Panc1 (cell line): ENCODE data around the gene APMAP. TPM values are rescaled to one million over a fixed set of nuclear protein-coding genes. Genes with fewer than 3 reads are reported as not detected.
"Not testable (repeated sequence)": the region's sequence is repeated elsewhere in the genome, so short reads cannot be mapped to it uniquely, and the experiment has no call there.

Experiments used
- ATAC-seq: fragments of 200-7000 bp; cut with Tn5 transposase; 2 replicates; pipeline ENCODE4 v1.9.1; 2020; ENCODE audit warnings: mild to moderate bottlenecking, moderate library complexity
- BruUV-seq: library from RNA; stranded (reverse); fragments of 400-500 nt; replicated peaks from 2 replicates; lab custom pipeline; 2021; lab: Mats Ljungman, UMichigan
- CTCF ChIA-PET: fragments of 300-600 bp; sonication (Branson Sonifier 250); formaldehyde crosslinking; loops from one replicate; lab custom pipeline; 2022; ENCODE audit warnings: antibody characterized with exemption; lab: Charles Lee
- POLR2A ChIA-PET: fragments of 300-600 bp; sonication (Branson Sonifier 250); formaldehyde crosslinking; loops from one replicate; lab custom pipeline; 2022; ENCODE audit warnings: antibody characterized with exemption; lab: Charles Lee
- DNase-seq: peaks from one replicate; pipeline ENCODE4 v3.0.0-alpha.2; 2010; ENCODE audit warnings: low read depth, low spot score
- H3K27ac ChIP-seq: 2 replicates; pipeline ENCODE4 v1.5.1; 2011; ENCODE audit warnings: mild to moderate bottlenecking, low read length, inconsistent platforms
- H3K27me3 ChIP-seq: fragments of 200-500 bp; sonication (Bioruptor generic); 2 replicates; pipeline ENCODE4 v1.6.0; 2014; ENCODE audit warnings: low read length, inconsistent platforms; ENCODE audit not compliant: control insufficient read depth, insufficient read depth
- H3K36me3 ChIP-seq: fragments of 200-500 bp; sonication (Bioruptor generic); 2 replicates; pipeline ENCODE4 v1.5.1; 2014; ENCODE audit warnings: inconsistent platforms, mild to moderate bottlenecking, low read length, moderate library complexity; ENCODE audit not compliant: control insufficient read depth, insufficient read depth
- H3K4me1 ChIP-seq: 2 replicates; pipeline ENCODE4 v1.5.1; 2011; ENCODE audit warnings: inconsistent platforms, mild to moderate bottlenecking, low read length, moderate library complexity; ENCODE audit not compliant: control insufficient read depth, insufficient read depth
- H3K4me3 ChIP-seq, 2 experiments: 2 replicates each; pipeline ENCODE4 v1.5.1; 2011 to 2012; ENCODE audit warnings: low read depth in 2 of 2, low read length in 2 of 2, mild to moderate bottlenecking in 2 of 2, inconsistent platforms in 1 of 2, moderate library complexity in 1 of 2
- H3K9me3 ChIP-seq: fragments of 200-500 bp; sonication (Bioruptor generic); 2 replicates; pipeline ENCODE4 v1.5.1; 2014; ENCODE audit warnings: low read depth, mild to moderate bottlenecking, inconsistent platforms, low read length, moderate library complexity; ENCODE audit not compliant: control insufficient read depth, insufficient read depth
- CTCF ChIP-seq: fragments of 450-650 bp; IDR thresholded peaks from 2 replicates; pipeline ENCODE4 v1.5.1; 2017; ENCODE audit warnings: mild to moderate bottlenecking
- in situ Hi-C: cut with HindIII; loops from 2 replicates; pipeline ENCODE4 v1.10.0; 2016; ENCODE audit warnings: low sequenced_read_pairs, low pct_unique_long_range_greater_than_20kb
- intact Hi-C: fragments of 100-400 bp; cut with micrococcal nuclease; formaldehyde crosslinking; loops from one replicate; pipeline ENCODE4 v1.10.0; 2022; ENCODE audit not compliant: unreplicated experiment
- total RNA-seq: library from RNA; stranded (reverse); gene quantifications from one replicate; pipeline ENCODE4 v1.2.1, GENCODE V29; 2021; ENCODE audit not compliant: unreplicated experiment

Gene APMAP
- total RNA-seq, 1 experiment from 2014 or later: 165 TPM

GRCh38 chr20:24930724-24931688 is 61.5 kb downstream of the APMAP start:
- H3K9me3 ChIP-seq, H3K4me1 ChIP-seq, H3K36me3 ChIP-seq, H3K27me3 ChIP-seq, H3K4me3 ChIP-seq, intact Hi-C loops, DNase-seq, BruUV-seq, H3K27ac ChIP-seq, POLR2A ChIA-PET, ATAC-seq, in situ Hi-C loops: not testable (repeated sequence)
- TF ChIP-seq CTCF: peak; percentile 83
- CTCF ChIA-PET: interaction anchor here (0.6 to 1.3 kb wide), 2 partner anchors 20 to 898 kb away, joined by 3 read pairs; no protein-coding TSS in a partner anchor

GRCh38 chr20:24929867-24930723 is 62.5 kb downstream of the APMAP start:
- POLR2A ChIA-PET, H3K9me3 ChIP-seq, intact Hi-C loops, H3K36me3 ChIP-seq, BruUV-seq, ATAC-seq, in situ Hi-C loops, H3K27me3 ChIP-seq, H3K27ac ChIP-seq, DNase-seq, H3K4me3 ChIP-seq, H3K4me1 ChIP-seq: not testable (repeated sequence)
- CTCF ChIA-PET: interaction anchor here (0.6 to 1.3 kb wide), 2 partner anchors 20 to 897 kb away, joined by 3 read pairs; no protein-coding TSS in a partner anchor

- H3K4me1 ChIP-seq, CTCF ChIA-PET, DNase-seq, intact Hi-C loops, in situ Hi-C loops, H3K27me3 ChIP-seq, BruUV-seq, H3K4me3 ChIP-seq, H3K9me3 ChIP-seq, H3K27ac ChIP-seq, POLR2A ChIA-PET, ATAC-seq, H3K36me3 ChIP-seq: not testable (repeated sequence)
Measured at GRCh38 chr20:24929259-24929658, 63.3 kb downstream of the APMAP start.

- in situ Hi-C loops, DNase-seq, POLR2A ChIA-PET, H3K27ac ChIP-seq, H3K4me3 ChIP-seq, ATAC-seq, BruUV-seq, H3K27me3 ChIP-seq, intact Hi-C loops, CTCF ChIA-PET, H3K36me3 ChIP-seq, H3K4me1 ChIP-seq, H3K9me3 ChIP-seq: not testable (repeated sequence)
Measured at GRCh38 chr20:24920706-24921105, 71.8 kb downstream of the APMAP start.

GRCh38 chr20:24919665-24920064 is 72.9 kb downstream of the APMAP start:
- H3K27ac ChIP-seq, DNase-seq, H3K27me3 ChIP-seq, H3K36me3 ChIP-seq, BruUV-seq, POLR2A ChIA-PET, H3K4me1 ChIP-seq, H3K9me3 ChIP-seq, ATAC-seq, in situ Hi-C loops, H3K4me3 ChIP-seq: not testable (repeated sequence)
- intact Hi-C loops: loop anchor here (5.0 kb wide), 1 partner anchor 137 kb away; no protein-coding TSS in a partner anchor
- CTCF ChIA-PET: interaction anchor here (2.3 kb wide), 1 partner anchor 135 kb away, joined by 9 read pairs; no protein-coding TSS in a partner anchor
